ENCODE data around the gene ADAMTS13.

The ADAMTS13 gene

DNA sequence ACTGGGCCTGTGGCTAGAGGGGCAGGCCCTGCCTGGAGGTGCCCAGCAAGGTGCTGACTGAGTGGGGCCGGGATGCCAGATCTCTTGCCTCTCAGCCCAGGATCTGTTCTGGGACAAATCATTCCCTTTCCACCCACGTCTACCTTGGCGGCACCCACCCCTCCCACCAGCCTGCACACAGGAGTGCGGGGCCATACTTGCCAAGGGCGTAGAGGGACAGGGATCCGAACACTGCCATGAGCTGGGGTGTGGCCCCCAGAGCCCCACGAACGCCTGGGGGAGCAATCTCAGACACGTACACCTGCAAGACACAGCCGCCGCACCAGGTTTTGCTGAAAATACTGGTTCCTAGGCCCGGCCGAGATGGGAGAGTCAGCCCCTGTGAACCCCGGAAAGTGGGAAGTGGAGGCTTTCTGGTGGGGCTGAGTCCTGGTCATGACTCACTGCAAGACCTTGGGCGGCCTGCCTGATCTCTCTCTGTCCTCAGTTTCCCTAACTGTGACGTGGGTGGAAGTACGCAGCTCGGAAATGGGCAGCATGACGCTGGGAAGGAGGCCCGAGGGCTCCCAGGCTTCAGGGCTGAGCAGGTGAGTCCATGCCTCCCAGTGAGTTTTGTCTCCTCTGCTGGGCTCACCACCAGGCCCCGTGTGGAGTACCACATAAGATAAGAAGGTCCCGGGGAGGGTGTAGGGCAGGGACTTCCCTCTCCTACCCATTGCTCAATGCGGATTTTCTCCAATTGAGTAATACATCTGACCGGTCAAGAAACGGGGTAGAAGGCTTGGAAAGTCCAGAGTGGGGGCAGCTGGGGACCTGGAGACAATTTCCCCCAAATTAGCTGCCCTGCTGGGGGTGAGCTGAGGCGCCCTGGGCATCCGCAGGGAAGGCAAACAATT lies 54.1 kb downstream of the ADAMTS13 start:
- H3K4me3 ChIP-seq (ENCODE audit: low read length), result no peak overlapping the region
- DNase-seq (ENCODE audit: low read depth), result no peak
- TF ChIP-seq, protein P1, sequence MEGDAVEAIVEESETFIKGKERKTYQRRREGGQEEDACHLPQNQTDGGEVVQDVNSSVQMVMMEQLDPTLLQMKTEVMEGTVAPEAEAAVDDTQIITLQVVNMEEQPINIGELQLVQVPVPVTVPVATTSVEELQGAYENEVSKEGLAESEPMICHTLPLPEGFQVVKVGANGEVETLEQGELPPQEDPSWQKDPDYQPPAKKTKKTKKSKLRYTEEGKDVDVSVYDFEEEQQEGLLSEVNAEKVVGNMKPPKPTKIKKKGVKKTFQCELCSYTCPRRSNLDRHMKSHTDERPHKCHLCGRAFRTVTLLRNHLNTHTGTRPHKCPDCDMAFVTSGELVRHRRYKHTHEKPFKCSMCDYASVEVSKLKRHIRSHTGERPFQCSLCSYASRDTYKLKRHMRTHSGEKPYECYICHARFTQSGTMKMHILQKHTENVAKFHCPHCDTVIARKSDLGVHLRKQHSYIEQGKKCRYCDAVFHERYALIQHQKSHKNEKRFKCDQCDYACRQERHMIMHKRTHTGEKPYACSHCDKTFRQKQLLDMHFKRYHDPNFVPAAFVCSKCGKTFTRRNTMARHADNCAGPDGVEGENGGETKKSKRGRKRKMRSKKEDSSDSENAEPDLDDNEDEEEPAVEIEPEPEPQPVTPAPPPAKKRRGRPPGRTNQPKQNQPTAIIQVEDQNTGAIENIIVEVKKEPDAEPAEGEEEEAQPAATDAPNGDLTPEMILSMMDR (conservative IDR thresholded peaks at IDR 0.05; ENCODE audit: low read length), result no peak

DNA sequence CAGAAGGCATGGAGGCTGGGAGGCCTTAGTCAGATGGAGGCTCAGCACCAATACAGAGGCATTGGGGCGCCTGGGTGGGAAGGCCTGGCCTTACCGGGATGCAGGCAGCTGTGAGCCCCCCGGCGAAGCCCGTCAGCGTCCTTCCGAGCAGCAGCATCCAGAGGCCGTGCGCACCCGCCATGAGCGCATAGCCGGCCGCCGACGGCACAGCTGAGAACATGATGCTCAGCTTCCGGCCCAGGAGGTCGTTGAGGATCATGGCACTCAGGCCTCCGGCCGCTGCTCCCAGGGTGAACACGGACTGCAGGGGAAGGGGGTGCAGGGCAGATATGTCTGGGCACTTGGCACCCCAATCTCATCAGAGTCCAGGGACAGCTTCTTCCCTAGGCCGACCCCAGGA lies 54.8 kb downstream of the ADAMTS13 start:
- TF ChIP-seq, protein P1 (conservative IDR thresholded peaks at IDR 0.05; ENCODE audit: low read length), result no peak
- H3K4me3 ChIP-seq (ENCODE audit: low read length), result no peak overlapping the region
- DNase-seq (ENCODE audit: low read depth), result no peak

DNA sequence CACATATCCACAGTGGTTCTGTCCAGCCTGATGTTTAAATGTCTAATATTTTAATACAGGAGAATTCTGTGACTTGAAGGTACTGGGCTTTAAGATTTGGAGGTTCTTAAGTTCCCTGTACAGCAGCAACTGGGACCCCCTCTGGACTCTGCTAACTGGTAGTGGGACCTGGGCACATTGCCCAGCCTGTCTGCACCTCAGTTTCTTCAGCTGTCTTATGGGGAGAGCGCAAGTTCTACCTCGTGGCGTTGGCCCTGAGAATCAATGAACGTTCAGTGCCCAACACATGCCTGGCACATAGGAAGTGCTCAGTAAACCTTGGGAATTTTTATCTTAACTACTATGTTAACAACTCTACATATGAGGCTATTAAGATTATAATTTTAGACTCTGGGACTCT lies 55.3 kb downstream of the ADAMTS13 start:
- no peak overlapping the region for H3K4me3 ChIP-seq (ENCODE audit: low read length)
- DNase-seq (ENCODE audit: low read depth), result no peak
- TF ChIP-seq, protein P1 (conservative IDR thresholded peaks at IDR 0.05; ENCODE audit: low read length), result no peak

DNA sequence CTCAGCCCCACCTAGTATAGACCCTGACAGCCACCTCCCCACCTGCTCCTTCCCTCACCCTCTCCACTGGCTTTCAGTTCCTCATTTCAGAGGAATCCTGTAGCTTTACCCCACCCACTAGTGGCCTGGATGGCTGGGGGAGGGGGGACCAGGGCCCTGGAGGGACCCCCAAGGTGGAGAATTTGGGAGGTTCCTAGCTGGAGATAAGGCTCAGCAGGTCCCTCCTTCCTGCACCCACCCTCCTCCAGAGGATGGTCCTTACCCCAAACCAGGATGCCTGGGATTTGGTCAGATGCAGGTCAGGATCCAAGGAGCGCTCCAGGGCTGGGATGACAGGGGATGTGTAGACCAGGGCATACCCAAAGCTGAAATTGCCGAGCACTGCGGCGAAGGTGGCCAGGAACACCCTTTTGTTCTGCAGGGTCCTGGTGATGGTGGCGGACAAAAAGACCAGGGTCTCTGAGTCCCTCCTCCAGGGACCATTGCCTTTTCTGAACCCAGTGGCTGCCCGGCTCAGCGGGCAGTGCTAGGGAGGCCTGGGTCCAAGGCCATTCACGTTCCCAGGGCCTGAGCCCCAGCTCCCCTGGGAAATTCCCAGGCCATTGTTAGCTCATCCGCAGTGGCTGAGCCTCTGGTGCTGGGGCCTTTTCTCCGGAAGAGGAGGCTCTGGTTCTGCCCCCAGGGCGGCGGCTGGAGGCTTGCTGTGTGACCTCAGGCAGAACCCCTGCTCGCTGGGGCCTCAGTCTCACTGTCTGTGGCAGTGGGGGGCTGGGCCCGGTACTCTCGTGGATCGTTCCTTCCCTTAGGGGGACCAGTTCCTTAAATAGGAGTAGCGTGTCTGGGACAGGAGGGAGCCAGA lies 56.1 kb downstream of the ADAMTS13 start:
- peak overlapping the region; percentile 63 for H3K4me3 ChIP-seq (ENCODE audit: low read length)
- TF ChIP-seq, protein P1 (conservative IDR thresholded peaks at IDR 0.05; ENCODE audit: low read length), result no peak
- DNase-seq (ENCODE audit: low read depth), result peak; percentile 25

DNA sequence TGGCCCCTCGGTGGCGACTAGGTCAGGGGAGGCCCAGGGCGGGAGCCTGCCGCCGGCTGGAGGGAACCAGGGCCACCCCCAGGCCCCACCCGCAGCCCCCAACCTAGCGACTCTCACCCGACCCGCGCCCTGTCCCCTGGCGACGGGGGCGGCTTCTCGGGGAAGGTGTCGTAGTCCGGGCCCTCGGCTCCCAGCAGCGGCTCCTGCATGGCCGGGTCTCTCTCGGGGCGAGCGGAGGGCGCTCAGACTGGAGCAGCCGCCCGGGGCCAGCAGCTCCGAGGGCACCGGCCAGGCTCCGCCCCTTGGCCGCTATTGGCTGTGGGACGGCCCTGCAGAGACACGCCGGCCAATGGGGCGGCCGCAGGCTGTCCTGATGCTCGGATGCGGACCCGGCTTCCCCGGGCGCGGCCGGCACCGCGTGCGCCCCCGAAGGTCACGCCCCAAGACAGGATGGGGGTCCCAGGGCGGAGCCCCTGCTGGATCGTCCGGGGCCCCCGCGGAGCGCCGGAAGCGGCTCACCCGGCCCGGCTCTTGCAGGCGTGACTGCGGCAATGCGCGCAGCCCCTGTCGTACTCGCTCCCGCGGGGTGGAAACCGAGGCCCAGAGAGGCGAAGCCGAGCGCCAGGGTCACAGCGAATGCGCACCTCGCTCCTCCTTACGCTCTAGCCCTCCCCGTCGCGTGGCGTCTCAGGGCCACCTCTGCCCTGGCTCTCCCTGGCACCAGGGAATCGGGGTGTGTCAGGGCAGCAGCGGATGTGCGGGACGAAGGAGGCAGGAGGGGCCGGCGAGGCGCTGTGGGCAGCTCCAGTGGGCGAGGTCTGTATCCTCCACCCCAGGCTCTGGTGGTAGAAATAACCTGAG lies 56.9 kb downstream of the ADAMTS13 start, which contains the start of gene SLC2A6:
TSS of gene SLC2A6 (minus strand) at position 249 of the 861 bp plus-strand sequence. CDS start at position 209, 40 bp downstream.
- DNase-seq (ENCODE audit: low read depth), result peak; percentile 73
- H3K4me3 ChIP-seq (ENCODE audit: low read length), result peak within 1 kb of the TSS; percentile 63
- TF ChIP-seq, protein P1 (conservative IDR thresholded peaks at IDR 0.05; ENCODE audit: low read length), result no peak

DNA sequence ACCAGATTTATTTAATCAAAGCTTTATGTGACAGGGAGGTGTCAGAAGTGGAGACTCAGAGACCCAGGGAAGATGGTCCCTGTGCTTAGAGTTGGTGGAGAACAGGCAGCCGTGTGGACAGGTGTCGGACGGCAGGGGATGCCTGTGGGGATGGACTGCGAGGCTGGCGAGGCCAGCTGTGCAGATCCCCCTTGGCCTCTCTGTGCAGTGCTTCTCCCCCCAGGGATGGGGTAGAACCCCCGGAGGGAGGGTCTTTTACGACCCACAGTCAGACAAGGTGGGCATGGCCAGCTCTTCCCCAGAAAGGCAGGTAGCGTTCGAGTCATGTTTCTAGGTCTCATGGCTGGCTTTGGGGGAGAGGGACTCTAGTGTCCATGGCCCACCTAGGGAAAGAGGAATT lies 61.4 kb downstream of the ADAMTS13 start:
- TF ChIP-seq, protein P1 (conservative IDR thresholded peaks at IDR 0.05; ENCODE audit: low read length), result no peak
- H3K4me3 ChIP-seq (ENCODE audit: low read length), result no peak overlapping the region
- DNase-seq (ENCODE audit: low read depth), result no peak

Measured in AG10803 (cell line).